Caco-2 (cell line): ENCODE measurements around the gene ANAPC1. TPM values are rescaled to one million over a fixed set of nuclear protein-coding genes. Genes with fewer than 3 reads are reported as not detected.
"Not testable (repeated sequence)": the region's sequence is repeated elsewhere in the genome, so short reads cannot be mapped to it uniquely, and the experiment has no call there.

Experiments used
- BruUV-seq: library from RNA; stranded (reverse); fragments of 400-500 nt; replicated peaks from 2 replicates; lab custom pipeline; 2021; lab: Mats Ljungman, UMichigan
- CTCF ChIA-PET: fragments of 300-600 bp; sonication (Branson Sonifier 250); formaldehyde crosslinking; loops from one replicate; lab custom pipeline; 2022; ENCODE audit warnings: antibody characterized with exemption; lab: Charles Lee
- POLR2A ChIA-PET: fragments of 300-600 bp; sonication (Branson Sonifier 250); formaldehyde crosslinking; loops from one replicate; lab custom pipeline; 2022; ENCODE audit warnings: antibody characterized with exemption; lab: Charles Lee
- DNase-seq, 2 experiments: peaks; one replicate each; pipeline versions ENCODE4 v3.0.0 to v3.0.0-alpha.2; 2020 to 2022
- H3K27me3 ChIP-seq: replicated peaks from 2 replicates; pipeline ENCODE4 v1.6.0; 2011; ENCODE audit warnings: low read length; ENCODE audit not compliant: control insufficient read depth, insufficient read depth
- H3K36me3 ChIP-seq: 2 replicates; pipeline ENCODE4 v1.5.1; 2011; ENCODE audit warnings: low read length; ENCODE audit not compliant: control insufficient read depth, insufficient read depth
- H3K4me1 ChIP-seq: fragments of 250-450 bp; sonication (Bioruptor Pico); 2 replicates; pipeline ENCODE4 v1.5.1; 2020; ENCODE audit warnings: mild to moderate bottlenecking
- H3K4me3 ChIP-seq: 2 replicates; pipeline ENCODE4 v1.5.1; 2011; ENCODE audit warnings: low read depth, mild to moderate bottlenecking, control low read depth, low read length
- H3K9me3 ChIP-seq: fragments of 250-450 bp; sonication (Bioruptor Pico); 2 replicates; pipeline ENCODE4 v1.5.1; 2020; ENCODE audit warnings: mild to moderate bottlenecking, moderate library complexity
- H3K27ac Mint-ChIP-seq: one replicate; pipeline ENCODE4 v1.8.0; 2022; ENCODE audit warnings: mixed read lengths; ENCODE audit not compliant: unreplicated experiment
- H3K27me3 Mint-ChIP-seq: one replicate; pipeline ENCODE4 v1.8.0; 2022; ENCODE audit warnings: mixed read lengths; ENCODE audit not compliant: insufficient read depth, unreplicated experiment
- H3K36me3 Mint-ChIP-seq: one replicate; pipeline ENCODE4 v1.8.0; 2022; ENCODE audit warnings: mild to moderate bottlenecking, mixed read lengths; ENCODE audit not compliant: insufficient read depth, unreplicated experiment
- H3K4me1 Mint-ChIP-seq: one replicate; pipeline ENCODE4 v1.8.0; 2022; ENCODE audit warnings: low read depth, mixed read lengths; ENCODE audit not compliant: unreplicated experiment
- H3K4me3 Mint-ChIP-seq: one replicate; pipeline ENCODE4 v1.8.0; 2022; ENCODE audit warnings: mild to moderate bottlenecking, moderate library complexity, mixed read lengths; ENCODE audit not compliant: unreplicated experiment
- H3K9me3 Mint-ChIP-seq: one replicate; pipeline ENCODE4 v1.8.0; 2022; ENCODE audit warnings: mixed read lengths; ENCODE audit not compliant: unreplicated experiment
- intact Hi-C: fragments of 100-400 bp; cut with micrococcal nuclease; formaldehyde crosslinking; loops from one replicate; pipeline ENCODE4 v1.10.0; 2022; ENCODE audit not compliant: unreplicated experiment
- microRNA-seq: library from miRNA; unstranded; fragments of <30 nt; microRNA quantifications from one replicate; pipeline ENCODE4 v1.2.0, GENCODE V29; 2022
- total RNA-seq: library from RNA; stranded (reverse); gene quantifications from 2 replicates; pipeline ENCODE4 v1.2.3, GENCODE V29; 2022
- TF ChIP-seq, protein P1 (sequence below), 2 experiments: fragments of 200-600 bp in 1 of 2; IDR thresholded peaks; 1 replicate in 1 of 2; 2 replicates in 1 of 2; pipeline versions ENCODE4 v1.5.1 to v1.8.0; 2011 to 2022; ENCODE audit warnings: antibody characterized with exemption in 1 of 2, control low read depth in 1 of 2, inconsistent platforms in 1 of 2, low read depth in 1 of 2, low read length in 1 of 2, mild to moderate bottlenecking in 1 of 2, moderate library complexity in 1 of 2; ENCODE audit not compliant: insufficient read depth in 1 of 2, severe bottlenecking in 1 of 2, unreplicated experiment in 1 of 2

The ANAPC1 gene
- total RNA-seq, 1 experiment from 2014 or later, result 97.2 TPM

GRCh38 chr2:111729812-111730458 is 154.1 kb downstream of the ANAPC1 start:
- H3K36me3 Mint-ChIP-seq, H3K27ac Mint-ChIP-seq, H3K36me3 ChIP-seq, H3K9me3 Mint-ChIP-seq, intact Hi-C loops, H3K4me3 ChIP-seq, H3K27me3 Mint-ChIP-seq, H3K4me3 Mint-ChIP-seq, H3K27me3 ChIP-seq, H3K4me1 Mint-ChIP-seq, H3K9me3 ChIP-seq, H3K4me1 ChIP-seq, POLR2A ChIA-PET, BruUV-seq, CTCF ChIA-PET, DNase-seq: not testable (repeated sequence)

- H3K36me3 Mint-ChIP-seq, H3K27ac Mint-ChIP-seq, H3K9me3 Mint-ChIP-seq, H3K27me3 ChIP-seq, H3K4me3 ChIP-seq, H3K27me3 Mint-ChIP-seq, BruUV-seq, H3K4me3 Mint-ChIP-seq, H3K4me1 ChIP-seq, DNase-seq, H3K36me3 ChIP-seq, CTCF ChIA-PET, intact Hi-C loops, H3K9me3 ChIP-seq, H3K4me1 Mint-ChIP-seq, POLR2A ChIA-PET: not testable (repeated sequence)
Measured at GRCh38 chr2:111727611-111728110, 156.3 kb downstream of the ANAPC1 start.

- H3K36me3 ChIP-seq, H3K4me3 ChIP-seq, intact Hi-C loops, CTCF ChIA-PET, H3K4me3 Mint-ChIP-seq, H3K4me1 Mint-ChIP-seq, H3K4me1 ChIP-seq, H3K27me3 Mint-ChIP-seq, H3K27ac Mint-ChIP-seq, H3K27me3 ChIP-seq, H3K36me3 Mint-ChIP-seq, BruUV-seq, H3K9me3 Mint-ChIP-seq, POLR2A ChIA-PET, H3K9me3 ChIP-seq: not testable (repeated sequence)
- TF ChIP-seq, protein P1, sequence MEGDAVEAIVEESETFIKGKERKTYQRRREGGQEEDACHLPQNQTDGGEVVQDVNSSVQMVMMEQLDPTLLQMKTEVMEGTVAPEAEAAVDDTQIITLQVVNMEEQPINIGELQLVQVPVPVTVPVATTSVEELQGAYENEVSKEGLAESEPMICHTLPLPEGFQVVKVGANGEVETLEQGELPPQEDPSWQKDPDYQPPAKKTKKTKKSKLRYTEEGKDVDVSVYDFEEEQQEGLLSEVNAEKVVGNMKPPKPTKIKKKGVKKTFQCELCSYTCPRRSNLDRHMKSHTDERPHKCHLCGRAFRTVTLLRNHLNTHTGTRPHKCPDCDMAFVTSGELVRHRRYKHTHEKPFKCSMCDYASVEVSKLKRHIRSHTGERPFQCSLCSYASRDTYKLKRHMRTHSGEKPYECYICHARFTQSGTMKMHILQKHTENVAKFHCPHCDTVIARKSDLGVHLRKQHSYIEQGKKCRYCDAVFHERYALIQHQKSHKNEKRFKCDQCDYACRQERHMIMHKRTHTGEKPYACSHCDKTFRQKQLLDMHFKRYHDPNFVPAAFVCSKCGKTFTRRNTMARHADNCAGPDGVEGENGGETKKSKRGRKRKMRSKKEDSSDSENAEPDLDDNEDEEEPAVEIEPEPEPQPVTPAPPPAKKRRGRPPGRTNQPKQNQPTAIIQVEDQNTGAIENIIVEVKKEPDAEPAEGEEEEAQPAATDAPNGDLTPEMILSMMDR (IDR thresholded peaks at IDR 0.05; ENCODE audit: insufficient read depth in 1 of 2, low read depth in 1 of 2, low read length in 1 of 2, severe bottlenecking in 1 of 2, unreplicated experiment in 1 of 2), result peak in 1 of 2 experiments; percentile 35
- peak in 1 of 2 experiments; percentile 31 for DNase-seq
Measured at GRCh38 chr2:111725742-111726141, 158.3 kb downstream of the ANAPC1 start.

DNA sequence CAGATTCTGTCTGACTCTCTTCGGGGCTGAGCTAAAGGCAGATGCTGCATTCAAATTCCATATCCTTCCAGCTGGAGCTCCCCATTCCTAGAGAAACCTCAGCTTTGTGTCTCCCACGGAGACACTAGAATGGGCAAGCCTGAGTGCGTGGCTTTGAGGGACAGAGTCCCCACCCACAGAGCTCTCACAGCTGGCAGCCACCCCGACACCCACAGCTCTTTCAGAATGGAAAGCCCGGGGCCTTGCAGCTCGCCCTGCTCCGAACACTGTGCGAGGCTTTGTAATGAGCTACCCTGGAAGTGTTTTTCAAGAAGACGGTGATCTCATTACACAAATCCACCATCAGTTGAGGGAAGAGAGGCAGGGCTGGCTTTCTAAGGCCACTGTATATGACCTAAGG is 164.4 kb downstream of the ANAPC1 start:
- DNase-seq, H3K4me3 ChIP-seq, H3K4me1 Mint-ChIP-seq, H3K9me3 ChIP-seq, intact Hi-C loops, H3K4me3 Mint-ChIP-seq, POLR2A ChIA-PET, H3K9me3 Mint-ChIP-seq, BruUV-seq, H3K36me3 ChIP-seq, H3K27me3 ChIP-seq, H3K27me3 Mint-ChIP-seq, H3K4me1 ChIP-seq, H3K27ac Mint-ChIP-seq, H3K36me3 Mint-ChIP-seq, CTCF ChIA-PET: not testable (repeated sequence)

Small RNA genes lying within 50 kb of the gene (microRNA-seq; reads per million reads assigned to microRNA genes)
- gene MIR4771-2, result not detected

Other genes with a start within 250 kb of the ANAPC1 start
- gene MERTK, start 14.4 kb upstream of the ANAPC1 start, total RNA-seq, result 39.2 and 42.6 TPM in 2 replicates
- 16.3 and 17.1 TPM in 2 replicates for gene TMEM87B, start 171.1 kb upstream of the ANAPC1 start, total RNA-seq